Stimulated activated CD4-positive, alpha-beta T cell treated with anti-CD3 and anti-CD28 coated beads, Interleukin-12 subunit alpha, Interleukin-12 subunit beta, amount 100 ng/mL, for 24 hours (primary cell): ENCODE data around the gene PTPRZ1.
A peak's percentile ranks its signal among the peaks of the same experiment; 100 is the strongest.

Source experiments
- DNase-seq, 2 experiments: peaks; one replicate each; pipeline ENCODE4 v3.0.0-alpha.2; 2020; ENCODE audit warnings: low read depth in 2 of 2

The PTPRZ1 gene

GRCh38 chr7:121954803-121955202 is 81.8 kb downstream of the PTPRZ1 start:
- DNase-seq: no peak

GRCh38 chr7:121957626-121958025 is 84.7 kb downstream of the PTPRZ1 start:
- DNase-seq: no peak

- DNase-seq: no peak
These were observed 87.7 kb downstream of the PTPRZ1 start for GRCh38 chr7:121960678-121961077.

GRCh38 chr7:121961089-121961867 is 88.3 kb downstream of the PTPRZ1 start:
- DNase-seq: no peak

GRCh38 chr7:121966276-121966934 is 93.4 kb downstream of the PTPRZ1 start:
- no peak for DNase-seq

GRCh38 chr7:121966935-121967332 is 94.0 kb downstream of the PTPRZ1 start:
- DNase-seq: no peak

GRCh38 chr7:121985476-121986030 is 112.6 kb downstream of the PTPRZ1 start:
- DNase-seq: no peak

GRCh38 chr7:121992068-121992467 is 119.1 kb downstream of the PTPRZ1 start:
- DNase-seq: no peak

- DNase-seq: peak; percentile 4 to 38
These were observed 121.9 kb downstream of the PTPRZ1 start for GRCh38 chr7:121994625-121995410.

GRCh38 chr7:122006687-122007086 is 133.7 kb downstream of the PTPRZ1 start:
- no peak for DNase-seq

- no peak for DNase-seq
These were observed 137.2 kb downstream of the PTPRZ1 start for GRCh38 chr7:122010116-122010515.

GRCh38 chr7:122013065-122013464 is 140.1 kb downstream of the PTPRZ1 start:
- DNase-seq: no peak

- no peak for DNase-seq
These were observed 140.7 kb downstream of the PTPRZ1 start for GRCh38 chr7:122013630-122014029.

GRCh38 chr7:122014697-122015096 is 141.7 kb downstream of the PTPRZ1 start:
- DNase-seq: no peak

- DNase-seq: no peak
These were observed 145.1 kb downstream of the PTPRZ1 start for GRCh38 chr7:122018032-122018431.

GRCh38 chr7:122027058-122027457 is 154.1 kb downstream of the PTPRZ1 start:
- no peak for DNase-seq

GRCh38 chr7:122033641-122034040 is 160.7 kb downstream of the PTPRZ1 start:
- DNase-seq: no peak

GRCh38 chr7:122035876-122036275 is 162.9 kb downstream of the PTPRZ1 start:
- DNase-seq: no peak

- DNase-seq: no peak
These were observed 165.2 kb downstream of the PTPRZ1 start for GRCh38 chr7:122038134-122038533.

- no peak for DNase-seq
These were observed 165.9 kb downstream of the PTPRZ1 start for GRCh38 chr7:122038904-122039303.

GRCh38 chr7:122040147-122040546 is 167.2 kb downstream of the PTPRZ1 start:
- no peak for DNase-seq

GRCh38 chr7:122046402-122046801 is 173.4 kb downstream of the PTPRZ1 start:
- DNase-seq: no peak
